Epithelial cell of umbilical artery (primary cell): ENCODE data around the gene ZNF223. TPM values are rescaled to one million over a fixed set of nuclear protein-coding genes. Genes with fewer than 3 reads are reported as not detected.

Experiments
- total RNA-seq: library from RNA; depleted of rRNA; stranded (reverse); fragments of >200 nt; gene quantifications from 2 replicates; pipeline ENCODE4 v1.2.3, GENCODE V29; 2014

Gene ZNF223
- total RNA-seq, result 7.1 and 9.6 TPM in 2 replicates

DNA sequence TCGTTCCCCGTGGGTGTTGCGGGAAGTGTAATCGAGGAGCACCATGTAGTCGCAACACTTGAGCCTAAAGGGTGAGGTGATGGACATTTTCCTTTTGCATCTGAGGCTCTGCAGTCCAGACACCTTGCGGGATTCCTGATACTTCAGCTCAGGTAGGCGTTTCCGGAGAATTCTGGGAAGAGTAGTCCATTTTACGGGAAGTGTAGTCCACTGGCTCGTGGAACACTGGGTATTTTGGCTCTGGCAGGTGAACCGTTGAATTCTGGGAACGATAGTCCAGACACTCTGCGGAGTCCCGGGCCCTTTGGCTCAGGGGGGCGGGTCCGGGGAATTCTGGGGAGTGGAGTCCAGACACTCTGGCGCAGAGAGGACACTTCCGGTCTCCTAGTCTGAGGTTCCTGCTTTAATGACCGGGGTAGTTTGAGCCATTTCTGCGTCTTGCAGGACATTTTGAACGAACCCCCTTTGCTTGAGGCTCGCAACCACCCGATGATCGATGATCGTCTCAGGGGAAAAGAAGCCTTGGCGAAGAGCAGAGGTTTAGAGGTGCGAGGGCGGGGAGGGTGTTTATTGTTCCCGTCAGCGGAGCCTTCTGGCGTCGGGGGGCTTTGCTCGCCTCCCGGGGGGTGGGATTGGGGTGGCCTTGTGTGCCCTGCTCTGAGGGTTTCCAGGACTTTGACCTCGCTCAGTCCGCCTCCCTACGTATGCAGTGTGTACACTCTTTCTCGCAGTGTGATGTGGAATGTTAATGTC lies at the start of gene ZNF223:
Gene ZNF223 (plus strand): TSS at position 387 of the 753 bp plus-strand sequence. CDS start 3,141 bp downstream, outside the sequence.

DNA sequence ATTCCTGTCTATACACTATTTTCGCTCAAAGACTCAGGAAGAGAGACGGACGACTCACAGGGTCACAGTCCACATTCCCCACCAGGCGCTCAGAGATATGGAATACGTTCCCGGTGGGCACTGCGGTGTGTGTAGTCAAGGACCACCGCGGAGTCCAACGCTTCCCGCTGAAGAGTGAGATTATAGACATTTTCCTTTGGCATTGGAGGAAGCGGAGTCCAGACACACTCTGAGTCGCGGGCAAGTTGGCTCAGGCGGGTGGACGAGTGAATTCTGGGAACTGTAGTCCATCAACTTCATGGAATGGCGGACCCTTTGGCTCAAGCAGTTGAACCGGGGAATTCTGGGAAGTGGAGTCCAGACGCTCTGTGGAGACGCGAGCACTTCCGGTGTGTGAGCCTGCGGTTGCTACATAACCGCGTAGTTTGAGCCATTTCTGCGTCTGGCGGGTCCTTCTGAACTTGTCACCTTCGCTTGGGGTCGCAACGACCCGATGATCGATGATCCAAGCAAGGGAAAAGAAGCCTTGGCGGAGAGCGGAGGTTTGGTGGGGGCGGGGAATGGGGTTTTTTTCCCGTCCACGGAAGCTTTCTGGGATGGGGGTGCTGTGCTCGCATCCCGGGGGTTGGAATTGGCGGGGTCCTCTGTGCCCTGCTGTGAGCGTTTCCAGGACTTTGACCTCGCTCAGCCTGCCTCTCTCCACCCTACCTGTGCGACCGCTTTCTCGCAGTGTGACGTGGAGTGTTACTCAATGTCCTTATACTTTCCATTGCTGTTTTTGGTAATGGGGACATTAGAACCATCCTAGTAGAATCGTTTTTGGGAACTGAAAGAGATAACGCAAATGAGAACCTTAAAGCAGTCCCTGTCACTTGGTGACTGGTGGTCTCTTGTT lies 49.0 kb upstream of the ZNF223 start, which contains the start of gene ZNF230:
Gene ZNF230 (plus strand): TSS at position 392 of the 895 bp plus-strand sequence. CDS start 4,122 bp downstream, outside the sequence.

DNA sequence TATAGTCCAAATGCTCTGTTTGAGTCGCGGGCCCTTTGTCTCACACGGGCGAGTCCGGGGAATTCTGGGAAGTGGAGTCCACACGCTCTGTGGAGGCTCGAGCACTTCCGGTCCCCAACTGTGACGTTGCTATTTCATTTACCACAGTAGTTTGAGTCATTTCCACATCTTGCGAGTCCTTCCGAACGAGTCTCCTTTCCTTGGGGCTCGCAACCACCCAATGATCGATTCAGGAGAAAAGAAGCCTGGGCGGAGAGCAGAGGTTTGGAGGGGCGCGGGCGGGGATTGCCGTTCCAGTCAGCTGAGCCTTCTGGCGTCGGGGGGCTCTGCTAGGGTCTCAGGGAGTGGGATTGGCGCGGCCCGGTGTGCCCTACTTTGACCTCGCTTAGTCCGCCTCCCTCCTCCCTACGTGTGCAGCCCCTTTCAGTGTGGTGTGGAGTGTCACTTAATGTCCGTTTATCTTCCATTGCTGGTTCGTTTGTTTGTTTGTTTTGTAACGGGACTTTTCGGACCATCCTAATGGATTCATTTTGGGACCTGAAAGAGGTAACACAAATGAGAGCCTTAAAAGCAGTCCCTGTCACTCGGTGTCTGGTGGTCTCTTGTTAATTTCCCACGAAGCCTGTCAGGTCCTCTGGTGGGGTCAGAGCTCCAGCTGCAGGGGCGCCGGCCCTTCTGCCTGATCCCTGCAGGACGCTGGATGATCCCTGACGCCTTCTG lies 26.5 kb upstream of the ZNF223 start, which contains the start of gene ZNF222:
Gene ZNF222 (plus strand): TSS at position 163 of the 720 bp plus-strand sequence. CDS start 58 bp downstream, at position 221.

DNA sequence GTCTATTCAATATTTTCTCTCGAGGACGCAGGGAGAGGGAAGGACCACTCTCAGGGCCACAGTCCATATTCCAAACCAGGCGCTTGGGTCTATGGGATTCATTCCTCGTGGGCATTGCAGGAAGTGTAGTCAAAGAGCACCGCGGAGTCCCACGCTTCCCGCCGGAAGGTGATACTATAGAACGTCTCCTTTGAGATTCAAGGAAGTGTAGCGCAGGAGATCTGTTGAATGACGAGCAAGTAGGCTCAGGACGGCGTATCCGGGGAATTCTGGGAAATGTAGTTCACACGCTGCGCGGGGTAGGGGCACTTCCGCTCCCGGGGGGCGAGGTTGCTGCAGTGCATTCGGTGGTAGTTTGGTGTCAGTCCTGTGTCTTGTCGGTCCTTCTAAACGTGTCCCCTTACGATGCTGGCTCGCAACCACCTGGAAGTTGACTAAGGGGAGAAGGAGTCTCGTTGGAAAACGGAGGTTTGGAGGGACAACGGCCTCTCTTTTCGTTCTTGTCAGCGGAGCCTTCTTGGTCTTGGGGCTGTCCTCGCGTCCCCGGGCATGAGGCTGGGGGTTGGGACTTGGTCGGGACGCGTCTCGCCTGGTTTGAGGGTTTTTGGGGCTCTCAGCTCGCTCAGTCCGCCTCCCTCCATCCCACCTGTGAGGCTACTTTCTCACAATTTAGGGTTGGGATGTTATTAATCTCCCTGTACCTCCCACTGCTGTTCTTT lies 20.1 kb downstream of the ZNF223 start, which contains the start of gene ZNF284:
Gene ZNF284 (plus strand): TSS at position 336 of the 719 bp plus-strand sequence. CDS start 4,231 bp downstream, outside the sequence.

DNA sequence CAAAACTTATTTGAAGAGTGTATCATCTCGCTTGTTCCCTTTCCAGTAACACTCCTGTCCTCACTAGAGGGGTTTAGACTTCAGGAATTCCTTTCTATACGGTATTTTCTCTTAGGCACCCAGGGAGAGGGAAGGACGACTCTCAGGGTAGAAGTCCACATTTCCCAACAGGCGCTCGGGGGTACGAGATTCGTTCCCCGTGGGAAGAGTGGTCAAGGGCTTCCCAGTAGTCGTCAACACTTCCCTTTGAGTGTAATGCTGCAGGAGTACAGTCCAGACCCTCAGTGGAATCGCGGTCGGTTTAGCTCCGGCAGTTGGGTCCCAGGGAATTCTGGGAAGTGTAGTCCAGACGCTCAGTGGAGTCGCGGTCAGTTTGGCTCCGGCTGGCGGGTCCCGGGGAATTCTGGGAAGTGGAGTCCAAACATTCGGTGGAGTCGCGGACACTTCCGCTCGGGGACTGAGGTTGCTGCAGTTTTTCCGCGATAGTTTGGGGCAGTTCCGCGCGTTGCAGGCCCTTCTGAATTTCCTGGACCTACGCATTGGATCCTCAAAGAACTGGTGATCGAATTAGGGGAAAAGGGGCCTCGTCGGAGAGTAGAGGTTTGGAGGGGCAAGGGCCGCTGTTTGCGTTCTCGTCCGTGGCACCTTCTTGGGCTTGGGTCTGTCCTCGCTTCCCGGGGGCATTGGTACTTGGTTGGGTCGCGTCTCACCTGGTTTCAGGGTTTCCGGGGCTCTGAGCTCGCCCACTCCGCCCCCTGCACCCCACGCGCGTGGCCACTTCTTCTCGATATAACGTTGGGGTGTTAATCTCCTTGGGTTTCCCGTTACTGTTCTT lies 42.3 kb downstream of the ZNF223 start, which contains the start of gene ZNF224:
Gene ZNF224 (plus strand): TSS at position 431 of the 835 bp plus-strand sequence. CDS start 3,513 bp downstream, outside the sequence.

DNA sequence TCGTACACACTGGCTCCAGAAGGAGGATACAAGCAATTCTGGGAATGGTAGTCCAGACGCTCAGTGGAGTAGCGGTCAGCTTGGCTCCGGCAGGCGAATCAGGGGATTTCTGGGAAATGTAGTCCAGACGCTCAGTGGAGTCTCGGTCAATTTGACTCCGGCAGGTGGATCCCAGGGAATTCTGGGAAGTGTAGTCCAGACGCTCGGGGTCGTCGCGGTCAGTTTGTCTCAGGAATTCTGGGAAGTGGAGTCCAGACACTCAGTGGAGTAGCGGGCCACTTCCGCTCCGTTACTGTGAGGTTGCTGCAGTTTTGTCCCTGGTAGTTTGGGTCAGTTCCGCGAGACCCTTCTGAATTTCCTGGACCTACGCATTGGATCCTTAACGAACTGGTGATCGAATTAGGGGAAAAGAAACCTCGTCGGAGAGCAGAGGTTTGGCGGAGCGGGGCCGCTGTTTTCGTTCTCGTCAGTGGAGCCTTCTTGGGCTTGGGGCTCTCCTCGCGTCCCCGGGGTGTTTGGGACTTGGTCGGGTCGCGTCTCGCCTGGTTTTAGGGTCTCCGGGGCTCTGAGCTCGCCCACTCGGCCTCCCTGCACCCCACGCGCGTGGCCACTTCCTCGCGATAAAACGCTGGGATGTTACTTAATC lies 61.4 kb downstream of the ZNF223 start, which contains the start of gene ZNF225:
Gene ZNF225 (plus strand): TSS at position 262 of the 646 bp plus-strand sequence. CDS start 2,429 bp downstream, outside the sequence.

Other genes with a start within 250 kb of the ZNF223 start
- gene LYPD5, start 249.6 kb upstream of the ZNF223 start, total RNA-seq, result 0.32 and 0.46 TPM in 2 replicates
- 6.8 and 10.6 TPM in 2 replicates for gene ZNF283, start 224.7 kb upstream of the ZNF223 start, total RNA-seq
- 0.97 and 2.1 TPM in 2 replicates for gene ZNF404, start 168.1 kb upstream of the ZNF223 start, total RNA-seq
- 12.3 and 14.6 TPM in 2 replicates for gene ZNF45, start 116.8 kb upstream of the ZNF223 start, total RNA-seq
- 3.2 and 10.6 TPM in 2 replicates for gene ZNF221, start 100.8 kb upstream of the ZNF223 start, total RNA-seq
- 8.1 and 8.4 TPM in 2 replicates for gene ZNF155, start 67.8 kb upstream of the ZNF223 start, total RNA-seq
- 2.9 and 5.3 TPM in 2 replicates for gene ZNF230, start 49.1 kb upstream of the ZNF223 start, total RNA-seq
- 5.5 and 5.8 TPM in 2 replicates for gene ZNF222, start 26.7 kb upstream of the ZNF223 start, total RNA-seq
- gene ZNF284, start 20.1 kb downstream of the ZNF223 start, total RNA-seq, result 2.3 and 3.0 TPM in 2 replicates
- 16.9 and 38.9 TPM in 2 replicates for gene ZNF224, start 42.3 kb downstream of the ZNF223 start, total RNA-seq
- 4.5 and 7.6 TPM in 2 replicates for gene ZNF225, start 61.4 kb downstream of the ZNF223 start, total RNA-seq
- gene ZNF234, start 89.5 kb downstream of the ZNF223 start, total RNA-seq, result 7.8 and 13.8 TPM in 2 replicates
- gene ZNF226, start 113.1 kb downstream of the ZNF223 start, total RNA-seq, result 11.7 and 15.5 TPM in 2 replicates
- 16.2 and 18.4 TPM in 2 replicates for gene ZNF227, start 160.5 kb downstream of the ZNF223 start, total RNA-seq
- gene ZNF233, start 207.8 kb downstream of the ZNF223 start, total RNA-seq, result 0.32 and 1.1 TPM in 2 replicates